HepG2 (cell line): ENCODE results near the gene POLR1G. TPM values are rescaled to one million over a fixed set of nuclear protein-coding genes. Genes with fewer than 3 reads are reported as not detected.

ENCODE experiments used
- ATAC-seq: fragments of 200-7000 bp; cut with Tn5 transposase; 3 replicates; pipeline ENCODE4 v1.9.1; 2020; ENCODE audit warnings: mild to moderate bottlenecking, moderate library complexity
- BruUV-seq: library from RNA; stranded (reverse); fragments of 400-500 nt; replicated peaks from 2 replicates; lab custom pipeline; 2021; lab: Mats Ljungman, UMichigan
- CTCF ChIA-PET: fragments of 300-600 bp; formaldehyde crosslinking; extraction: SDS; loops from one replicate; lab custom pipeline; 2021; ENCODE audit warnings: low total read pairs, inconsistent platforms, low intra/inter-chr PET ratio; lab: Yijun Ruan, JAX
- POLR2A ChIA-PET: fragments of 350-600 bp; sonication (Branson Sonifier 250); formaldehyde crosslinking; loops from one replicate; lab custom pipeline; 2020; ENCODE audit warnings: antibody characterized with exemption, inconsistent platforms; lab: Yijun Ruan, JAX
- DNase-seq: peaks from one replicate; pipeline ENCODE4 v3.0.0-alpha.2; 2015; ENCODE audit warnings: low spot score
- FAIRE-seq: peaks from 3 replicates; lab custom pipeline; 2011; peaks lifted over from hg19 to GRCh38; lab: Jason Lieb, UNC
- H2AFZ ChIP-seq: one replicate; pipeline ENCODE4 v1.6.1; 2011; ENCODE audit warnings: low read length, inconsistent platforms
- H3K27ac ChIP-seq: fragments of 300-600 bp; 3 replicates; pipeline ENCODE4 v1.8.0; 2011; ENCODE audit warnings: mixed run types, mild to moderate bottlenecking, mixed read lengths, low read length, inconsistent platforms; ENCODE audit not compliant: insufficient read depth; ENCODE audit errors: extremely low read length
- H3K27me3 ChIP-seq, 2 experiments: fragments of 200-600 bp in 1 of 2; 2 replicates in 1 of 2; 3 replicates in 1 of 2; pipeline versions ENCODE4 v1.6.0 to v1.8.0; 2011; ENCODE audit warnings: low read length in 2 of 2, mild to moderate bottlenecking in 2 of 2, moderate library complexity in 2 of 2, inconsistent platforms in 1 of 2; ENCODE audit not compliant: insufficient read depth in 2 of 2, control insufficient read depth in 1 of 2
- H3K36me3 ChIP-seq, 2 experiments: fragments of 200-600 bp in 1 of 2; replicated peaks in 1 of 2; 2 replicates in 1 of 2; 3 replicates in 1 of 2; pipeline versions ENCODE4 v1.5.1 to v1.8.0; 2011; ENCODE audit warnings: low read length in 2 of 2, inconsistent platforms in 1 of 2; ENCODE audit not compliant: insufficient read depth in 2 of 2, control insufficient read depth in 1 of 2
- H3K4me1 ChIP-seq: 2 replicates; pipeline ENCODE4 v1.5.1; 2012; ENCODE audit warnings: low read length, inconsistent platforms; ENCODE audit not compliant: insufficient read depth
- H3K4me2 ChIP-seq: 2 replicates; pipeline ENCODE4 v1.6.0; 2011; ENCODE audit warnings: low read depth, low read length, inconsistent platforms
- H3K4me3 ChIP-seq, 3 experiments: fragments of 200-600 bp in 1 of 3; sonication (generic), shearing (Covaris generic) in 1 of 3; replicated peaks in 1 of 3; 2 replicates each; pipeline ENCODE4 v1.5.1; 2011 to 2016; ENCODE audit warnings: low read length in 3 of 3, inconsistent platforms in 2 of 3, low read depth in 2 of 3, mild to moderate bottlenecking in 2 of 3, control low read depth in 1 of 3, mixed read lengths in 1 of 3; ENCODE audit not compliant: insufficient read depth in 1 of 3
- H3K79me2 ChIP-seq: one replicate; pipeline ENCODE4 v1.6.1; 2011; ENCODE audit warnings: low read length, inconsistent platforms; ENCODE audit not compliant: insufficient read depth
- H3K9ac ChIP-seq: 2 replicates; pipeline ENCODE4 v1.6.0; 2011; ENCODE audit warnings: mild to moderate bottlenecking, low read depth, low read length, inconsistent platforms; ENCODE audit not compliant: insufficient read depth
- H3K9me3 ChIP-seq: 2 replicates; pipeline ENCODE4 v1.5.1; 2012; ENCODE audit warnings: mild to moderate bottlenecking, low read length
- H4K20me1 ChIP-seq: 2 replicates; pipeline ENCODE4 v1.6.0; 2011; ENCODE audit warnings: inconsistent platforms, mild to moderate bottlenecking, low read length, moderate library complexity; ENCODE audit not compliant: insufficient read depth
- DBP ChIP-seq: sonication (generic); formaldehyde crosslinking; IDR thresholded peaks from 2 replicates; pipeline ENCODE4 v1.4.0; 2020; ENCODE audit warnings: missing genetic modification reagents; ENCODE audit errors: not compliant biosample characterization
- MZF1 ChIP-seq: sonication (generic); formaldehyde crosslinking; IDR thresholded peaks from 2 replicates; pipeline ENCODE4 v1.8.1; 2023; ENCODE audit warnings: mild to moderate bottlenecking, missing genetic modification reagents, borderline replicate concordance
- PRPF4 ChIP-seq: fragments of 200-400 bp; formaldehyde crosslinking; IDR thresholded peaks from 2 replicates; pipeline ENCODE4 v1.6.1; 2016; ENCODE audit warnings: low read length, low read depth; ENCODE audit not compliant: poor library complexity, severe bottlenecking
- U2AF2 ChIP-seq: fragments of 200-400 bp; formaldehyde crosslinking; IDR thresholded peaks from 2 replicates; pipeline ENCODE4 v1.6.1; 2017; ENCODE audit warnings: low read depth, mild to moderate bottlenecking, low read length
- ZNF367 ChIP-seq: sonication (generic); formaldehyde crosslinking; IDR thresholded peaks from 2 replicates; pipeline ENCODE4 v1.4.0; 2020; ENCODE audit warnings: missing genetic modification reagents, borderline replicate concordance
- ZNF749 ChIP-seq: sonication (generic); formaldehyde crosslinking; IDR thresholded peaks from 2 replicates; pipeline ENCODE4 v1.8.0; 2022; ENCODE audit warnings: mild to moderate bottlenecking, missing genetic modification reagents, moderate library complexity, borderline replicate concordance
- ZNF800 ChIP-seq: sonication (generic); formaldehyde crosslinking; IDR thresholded peaks from 2 replicates; pipeline ENCODE4 v1.4.0; 2020; ENCODE audit warnings: missing genetic modification reagents
- ZXDC ChIP-seq: sonication (generic); formaldehyde crosslinking; IDR thresholded peaks from 2 replicates; pipeline ENCODE4 v1.5.0; 2020; ENCODE audit warnings: mild to moderate bottlenecking, missing genetic modification reagents
- WGBS: methylation state at CpG from one replicate; pipeline ENCODE4 v1.1.6; 2017; ENCODE audit warnings: low lambda C conversion rate; 5-methylcytosine and 5-hydroxymethylcytosine counted together
- in situ Hi-C: cut with HindIII; loops from 2 replicates; pipeline ENCODE4 v1.10.0; 2017; ENCODE audit warnings: low pct_unique_long_range_greater_than_20kb; ENCODE audit not compliant: extremely low pct_ligation_motif_present
- intact Hi-C: fragments of 100-400 bp; cut with micrococcal nuclease; formaldehyde crosslinking; loops from one replicate; pipeline ENCODE4 v1.10.0; 2022; ENCODE audit not compliant: unreplicated experiment
- polyA plus RNA-seq, 8 experiments: library from polyadenylated mRNA; depleted of rRNA in 3 of 8; stranded (reverse) in 7 of 8; unstranded in 1 of 8; fragments of >200 nt; fragmentation: Illumina TruSeq in 4 of 8; extraction: Trizol in 4 of 8; gene quantifications; 2 replicates each; pipeline versions ENCODE4 v1.2.1 to v1.2.3, GENCODE V29; 2011 to 2016; ENCODE audit warnings: low read depth in 4 of 8, missing spikeins in 1 of 8, mixed read lengths in 1 of 8; ENCODE audit not compliant: insufficient read depth in 1 of 8
- total RNA-seq, 5 experiments: library from RNA; depleted of rRNA; stranded (reverse); fragments of >200 nt; fragmentation: Illumina TruSeq; extraction: Trizol; gene quantifications; 2 replicates each; pipeline ENCODE4 v1.2.3, GENCODE V29; 2016; ENCODE audit warnings: low read depth in 1 of 5

POLR1G gene
- total and polyA plus RNA-seq, 2 of the 13 experiments (the other 11 are each of a cell fraction or from before 2014, with no cell fraction given): 3.5 to 20.8 TPM

- H3K4me3 ChIP-seq: no peak overlapping the region
- ATAC-seq: no peak
- H3K9ac ChIP-seq: no peak overlapping the region
- no TSS peak for BruUV-seq
- intact Hi-C loops: no loop called here
- no peak for FAIRE-seq
- H3K36me3 ChIP-seq: peaks cover 2 to 17% of the 10 kb centered on the region in 2 experiments; a peak in 2 of 5 replicates
- no peak overlapping the region for H3K27ac ChIP-seq
- peaks cover 9% of the 10 kb centered on the region for H3K79me2 ChIP-seq
- no peaks in the 10 kb centered on the region for H4K20me1 ChIP-seq
- no peak overlapping the region for H3K4me2 ChIP-seq
- POLR2A ChIA-PET: no interaction called here
- in situ Hi-C loops: loop anchor here (10.0 kb wide), 1 partner anchor 55 kb away; no protein-coding TSS in a partner anchor
- WGBS: no CpG with 5 or more reads among the region's 3 CpGs
- peaks cover 18% of the 10 kb centered on the region for H3K4me1 ChIP-seq
- DNase-seq: no peak
- no peak for TF ChIP-seq ZNF749
- no peak for TF ChIP-seq ZNF800 (CRISPR knock-in tag)
- no peak for TF ChIP-seq ZNF367
- no peak for TF ChIP-seq U2AF2
- no peak for TF ChIP-seq ZXDC (CRISPR knock-in tag)
- no peak for TF ChIP-seq DBP (CRISPR knock-in tag)
- no peak for TF ChIP-seq MZF1
- TF ChIP-seq PRPF4: no peak
- TF ChIP-seq, all 625 proteins: peak for 0
- CTCF ChIA-PET: no interaction called here
- Histone ChIP-seq H2AFZ (no peak overlapping the region), H3K9me3 (no peaks in the 10 kb centered on the region), H3K27me3 (no peaks in the 10 kb centered on the region; a peak in 1 of 5 replicates)
These were observed 13.5 kb downstream of the POLR1G start for GRCh38 chr19:45419895-45420294.
